SIG-M5 treated with dmso at 0.1 percent for 504 hours (cell line): ENCODE results near the gene NUP210.

Source experiments
- DNase-seq: peaks from one replicate; lab custom pipeline; 2025; ENCODE audit not compliant: unreplicated experiment; lab: John Stamatoyannopoulos, UW

The NUP210 gene

DNA sequence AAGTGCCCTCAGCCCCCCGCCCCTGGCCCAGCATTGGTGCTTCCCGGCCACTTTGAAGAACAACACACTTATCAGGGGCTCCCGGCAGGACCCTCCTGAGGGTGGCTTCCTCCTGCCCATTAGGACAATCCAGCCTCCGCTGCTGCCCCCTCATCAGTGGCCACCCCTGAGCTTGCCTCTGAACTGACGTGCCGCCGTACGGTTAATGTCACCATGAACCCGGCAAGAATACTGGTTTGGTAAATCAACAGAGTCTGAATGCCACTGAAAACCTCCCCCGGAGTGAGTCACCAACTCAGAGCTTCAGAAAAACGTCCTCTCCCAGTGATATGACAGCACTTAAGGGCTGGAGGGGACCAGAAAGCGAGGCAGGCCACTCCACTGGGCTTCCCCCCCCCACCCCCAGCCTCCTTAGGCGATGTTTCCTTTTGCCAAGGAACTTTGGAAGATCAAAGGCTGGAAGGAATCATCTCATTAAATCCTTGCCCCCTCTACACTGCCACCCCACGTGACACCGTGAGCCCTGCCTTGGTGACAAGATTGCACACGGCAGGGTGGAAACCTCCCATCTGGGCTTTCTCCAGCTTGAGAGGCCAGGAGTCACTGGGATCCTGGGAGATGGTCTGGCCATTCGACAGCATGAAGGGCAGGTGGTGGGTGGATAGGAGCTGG, 142.1 kb downstream of the NUP210 start:
- peak; percentile 52 for DNase-seq

DNA sequence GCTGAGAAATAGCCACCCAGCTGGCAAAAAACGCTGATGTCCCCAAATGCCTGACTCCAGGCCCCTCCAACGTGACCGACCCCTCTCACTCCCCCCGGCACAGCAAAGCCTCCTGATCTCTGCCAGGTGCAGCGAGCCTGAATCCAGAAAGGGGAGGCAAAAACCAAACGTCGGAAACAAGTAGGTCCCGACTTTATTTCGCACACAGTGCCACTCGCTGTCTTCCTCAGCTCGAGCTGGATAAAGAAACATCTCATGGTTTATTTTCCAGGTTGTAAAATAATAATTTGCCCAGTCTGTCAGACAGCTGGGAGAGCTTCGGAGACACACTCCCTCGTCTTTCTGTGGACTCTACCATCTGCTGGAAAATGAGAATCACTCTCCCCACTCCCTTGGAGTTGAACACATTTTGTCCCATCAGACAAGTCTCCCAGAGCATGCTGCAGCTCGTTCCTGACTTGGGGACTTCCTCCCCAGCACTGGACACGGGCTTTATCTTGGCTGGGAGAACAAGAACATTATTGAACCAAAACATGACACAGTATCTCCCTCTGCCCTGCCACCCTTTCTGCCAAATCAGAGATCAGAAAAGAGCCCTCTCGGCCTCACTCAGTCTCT, 142.8 kb downstream of the NUP210 start:
- no peak for DNase-seq

DNA sequence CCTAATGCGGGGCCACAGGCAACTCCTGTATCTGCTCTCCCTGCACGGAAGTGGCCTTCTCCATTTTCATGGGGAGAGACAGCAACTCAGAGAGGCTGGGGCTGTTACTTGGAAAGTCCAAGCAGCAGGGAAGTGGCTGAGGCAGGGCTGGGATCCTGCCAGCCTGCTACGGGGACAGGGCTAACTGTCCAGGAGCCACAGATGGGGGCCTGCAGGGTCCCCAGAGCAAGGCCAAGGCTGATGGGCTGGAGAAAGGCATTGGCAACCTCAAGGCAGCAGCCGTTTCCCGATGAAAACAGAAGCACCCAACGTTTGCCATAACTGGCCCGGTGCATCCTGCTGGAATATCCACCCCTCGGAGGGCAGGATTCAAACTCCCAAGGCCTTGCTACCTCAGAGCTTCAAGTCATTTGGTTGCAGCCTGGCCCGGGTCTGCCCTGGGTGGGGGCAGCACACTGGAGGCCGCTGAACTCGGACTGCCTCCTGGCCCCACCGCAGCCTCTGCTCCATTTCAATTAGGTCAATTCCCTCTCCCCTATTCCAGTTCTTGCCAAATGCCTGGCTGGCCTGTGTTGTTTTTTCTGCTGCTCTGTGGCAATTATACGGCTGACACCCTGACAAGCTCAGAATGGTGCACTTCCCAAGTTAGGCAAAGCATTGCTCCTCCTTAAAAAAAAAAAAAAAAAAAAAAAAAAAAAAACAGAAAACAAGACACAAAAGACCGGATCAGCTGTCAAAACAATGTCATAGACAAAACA, 143.5 kb downstream of the NUP210 start:
- DNase-seq, result no peak

DNA sequence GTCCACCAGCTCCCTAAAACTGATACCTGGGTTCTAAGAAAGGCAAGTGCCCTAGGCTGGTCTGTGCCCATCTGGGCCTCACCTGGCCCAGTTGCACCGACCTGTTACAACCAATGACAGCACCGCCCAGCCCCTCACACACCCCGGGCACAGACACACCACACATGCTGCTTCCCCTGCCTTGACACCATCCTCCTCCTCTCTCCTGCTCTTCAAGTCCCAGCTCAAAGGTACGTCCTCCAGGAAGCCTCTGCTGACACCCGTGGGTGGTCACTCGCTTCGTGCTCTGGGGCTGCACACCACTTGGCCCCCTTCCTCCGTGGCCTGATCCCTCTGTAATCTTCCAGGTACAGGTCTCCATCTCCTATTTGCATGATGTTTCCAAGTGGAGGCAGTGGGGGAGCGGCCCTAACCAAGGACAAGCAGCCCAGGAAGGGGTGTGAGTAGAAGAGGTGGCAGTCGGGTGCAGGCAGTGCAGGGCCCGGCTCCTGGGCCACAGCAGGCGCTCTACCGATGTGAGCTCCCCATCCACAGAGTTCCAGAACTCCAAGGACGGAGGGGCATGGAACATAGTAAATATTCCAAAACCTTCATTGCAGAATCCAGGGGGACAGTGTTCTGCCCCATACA, 144.6 kb downstream of the NUP210 start:
- DNase-seq, result no peak

DNA sequence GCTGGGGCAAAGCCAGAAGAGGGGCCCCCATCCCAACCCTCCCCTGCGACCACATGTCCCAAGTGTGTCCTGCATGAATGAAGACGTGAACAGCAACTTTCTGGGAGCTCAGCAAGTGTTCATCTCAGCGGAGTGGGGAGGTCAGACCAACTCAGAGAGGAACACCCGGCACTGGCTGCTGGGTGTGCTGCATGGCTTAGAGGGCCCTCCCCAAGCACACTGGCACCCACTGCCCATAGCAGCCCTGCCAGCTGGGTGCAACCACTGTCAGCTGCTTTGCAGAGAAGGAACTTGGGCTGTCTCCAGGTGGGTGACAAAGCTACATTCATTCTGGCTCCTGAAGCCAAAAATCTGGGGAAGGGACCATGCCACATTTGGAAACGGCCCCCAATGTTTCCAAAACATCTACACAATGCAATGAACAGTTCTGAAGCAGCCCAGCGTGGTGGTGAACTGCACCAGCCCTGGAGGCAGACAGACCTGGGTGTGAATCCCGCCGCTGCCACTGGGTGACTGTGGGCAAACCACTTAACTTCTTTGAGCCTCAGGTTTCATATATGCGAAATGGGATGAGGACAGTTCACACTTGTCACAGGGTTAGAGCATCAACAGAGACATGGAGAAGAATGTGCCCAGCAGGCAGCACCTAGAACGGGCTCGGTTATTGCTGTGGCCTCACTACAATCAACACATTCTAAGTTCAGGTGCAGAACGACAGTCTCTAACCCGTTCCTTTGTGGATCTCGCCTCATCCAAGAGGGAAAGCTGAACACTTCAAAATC, 145.4 kb downstream of the NUP210 start:
- no peak for DNase-seq

DNA sequence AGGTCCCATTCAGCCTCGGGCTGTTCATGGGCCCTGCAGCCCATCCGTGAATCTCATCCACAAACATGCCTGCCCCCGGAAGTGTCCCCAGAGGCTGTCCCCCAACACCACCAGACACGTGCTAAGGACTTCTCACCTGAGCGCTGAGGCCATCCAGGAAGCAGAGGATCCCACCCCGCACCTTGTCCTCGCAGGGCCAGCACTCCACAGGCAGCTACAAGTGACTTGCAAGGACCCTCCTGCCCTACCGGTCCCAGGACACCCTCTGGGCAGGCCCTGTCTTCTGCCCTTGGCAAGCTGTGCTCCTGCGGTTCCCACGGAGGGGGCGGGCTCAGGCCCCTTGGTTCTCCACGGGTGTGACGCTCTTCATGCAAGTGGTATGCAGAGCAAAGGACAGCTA, 146.0 kb downstream of the NUP210 start:
- DNase-seq, result no peak

DNA sequence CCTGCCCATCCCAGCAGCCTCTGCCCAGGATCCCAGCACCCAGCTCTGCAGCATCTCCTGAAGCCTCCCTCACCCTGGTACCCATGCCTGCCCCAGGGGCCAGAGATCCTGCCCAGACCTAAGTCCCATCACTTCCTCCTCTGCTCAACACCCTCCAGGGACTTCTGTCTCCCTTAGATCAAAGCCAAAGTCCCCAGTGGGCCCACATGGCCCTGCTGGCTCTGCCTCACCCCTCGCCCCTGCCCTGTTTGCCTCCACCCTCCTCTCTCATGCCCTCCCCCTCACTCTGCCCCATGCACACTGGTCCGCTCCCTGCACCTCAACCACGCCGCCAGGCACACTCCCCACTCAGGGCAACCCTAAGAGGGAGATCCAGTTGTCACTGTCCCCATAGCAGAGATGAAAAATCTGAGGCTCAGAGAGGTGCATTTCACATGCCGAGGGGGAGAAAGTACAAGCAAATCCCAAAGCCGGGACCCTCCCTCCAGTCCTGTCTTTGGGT, 146.5 kb downstream of the NUP210 start:
- no peak for DNase-seq

DNA sequence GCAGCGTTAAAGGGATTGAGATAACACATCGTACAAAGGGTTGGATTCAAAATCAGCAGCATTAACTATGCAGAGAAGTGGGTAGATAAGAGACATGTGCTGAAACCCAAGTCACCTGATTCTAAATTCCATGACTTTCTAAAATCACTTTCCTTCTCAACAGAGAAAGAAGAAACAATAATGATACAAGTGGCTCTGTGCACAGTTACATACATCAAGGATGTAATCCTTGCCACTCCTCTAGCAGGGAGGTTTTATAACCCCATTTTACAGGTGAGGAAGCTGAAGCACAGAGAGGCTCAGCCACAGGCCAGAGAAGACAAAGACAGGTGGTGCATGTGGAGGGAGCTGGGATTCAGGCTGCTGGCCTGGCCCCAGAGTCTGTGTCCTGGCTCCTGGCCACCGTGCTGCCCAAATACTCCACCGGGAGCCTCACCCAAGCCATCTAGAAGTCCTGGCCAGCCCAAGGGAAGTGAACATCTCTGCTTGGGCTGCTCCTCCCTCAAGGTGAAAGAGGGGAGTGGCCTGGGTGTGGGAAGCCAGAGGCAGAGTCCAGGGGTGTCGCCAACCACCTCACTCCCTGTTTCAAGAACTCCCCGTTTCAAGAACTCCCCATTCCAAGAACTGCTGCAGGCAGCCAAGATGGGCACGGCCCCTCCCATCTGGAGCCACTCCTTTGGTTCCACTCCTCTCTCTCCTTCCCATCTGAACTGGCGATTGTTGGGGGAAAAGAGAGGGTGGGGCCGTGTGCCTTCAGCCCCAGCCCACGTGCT, 147.1 kb downstream of the NUP210 start:
- no peak for DNase-seq

DNA sequence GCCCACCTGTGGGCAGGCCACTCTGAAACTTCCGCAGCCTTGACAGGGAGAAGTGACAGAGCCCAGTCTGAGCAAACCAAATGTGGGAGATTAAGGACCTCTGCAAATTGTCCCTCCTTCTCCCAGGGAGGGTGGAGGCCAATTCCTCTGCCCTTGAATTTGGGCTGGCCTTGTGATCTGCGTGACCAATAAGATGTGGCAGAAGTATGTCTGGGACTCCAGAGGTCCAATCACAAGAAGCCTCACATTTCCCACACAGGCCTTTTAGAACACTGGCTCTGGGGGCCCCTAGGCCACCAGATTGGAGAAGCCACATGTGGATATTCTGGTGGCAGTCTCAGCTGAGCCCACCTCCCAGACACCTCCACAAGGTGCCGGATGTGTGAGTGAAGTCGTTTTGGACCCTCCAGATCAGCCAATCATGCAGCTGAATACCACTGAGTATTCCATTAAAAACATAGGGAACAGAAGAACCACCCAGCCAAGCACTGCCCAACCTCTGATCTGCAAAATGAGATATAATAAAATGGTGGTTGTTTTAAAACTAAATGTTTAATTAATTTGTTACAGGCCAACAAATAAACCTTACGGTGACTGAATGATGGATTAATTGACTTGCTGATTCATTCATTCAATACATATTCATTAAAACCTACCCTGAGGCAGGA, 150.3 kb downstream of the NUP210 start:
- no peak for DNase-seq

DNA sequence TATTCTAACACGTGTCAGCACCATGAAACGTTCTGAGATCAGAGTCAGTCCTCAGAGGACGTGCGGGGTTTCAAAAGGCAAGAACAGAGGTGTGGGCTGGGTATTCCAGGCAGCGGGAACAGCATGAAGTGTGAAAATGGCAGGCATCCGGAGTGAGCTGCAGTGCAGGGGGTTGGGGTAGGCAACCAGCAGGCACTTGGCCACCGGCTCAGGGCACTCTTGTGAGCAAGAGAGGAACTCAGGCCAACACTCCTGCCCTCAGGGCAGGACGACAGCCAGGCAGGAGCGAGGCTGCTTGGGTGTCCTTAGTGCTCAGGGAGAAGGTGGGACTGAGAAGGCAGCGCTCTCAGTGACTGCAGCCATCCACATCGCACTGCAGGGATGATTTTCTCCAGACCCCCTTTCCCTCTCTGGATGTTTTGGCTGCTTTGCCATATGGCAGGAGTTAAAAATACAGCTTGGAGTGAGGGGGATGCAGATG, 151.1 kb downstream of the NUP210 start:
- no peak for DNase-seq

DNA sequence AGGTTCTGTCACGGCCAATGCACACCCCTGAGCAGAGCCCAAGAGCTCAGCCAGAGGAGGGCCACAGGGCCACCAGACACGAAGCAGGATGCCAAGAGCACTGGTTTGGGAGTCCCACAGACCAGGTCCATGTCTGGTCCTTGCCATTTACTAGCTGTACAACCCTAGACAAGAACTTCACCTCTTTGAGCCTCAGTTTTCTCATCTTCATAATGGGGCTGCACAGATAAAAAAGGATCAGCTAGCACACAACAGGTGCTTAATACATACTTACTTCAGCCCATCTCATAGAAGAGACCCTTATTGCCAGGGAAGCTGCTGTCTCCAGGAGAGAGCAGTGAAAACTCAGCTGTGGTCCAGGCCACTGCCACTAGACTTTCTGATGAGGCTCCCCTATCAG, 152.0 kb downstream of the NUP210 start:
- DNase-seq, result no peak

DNA sequence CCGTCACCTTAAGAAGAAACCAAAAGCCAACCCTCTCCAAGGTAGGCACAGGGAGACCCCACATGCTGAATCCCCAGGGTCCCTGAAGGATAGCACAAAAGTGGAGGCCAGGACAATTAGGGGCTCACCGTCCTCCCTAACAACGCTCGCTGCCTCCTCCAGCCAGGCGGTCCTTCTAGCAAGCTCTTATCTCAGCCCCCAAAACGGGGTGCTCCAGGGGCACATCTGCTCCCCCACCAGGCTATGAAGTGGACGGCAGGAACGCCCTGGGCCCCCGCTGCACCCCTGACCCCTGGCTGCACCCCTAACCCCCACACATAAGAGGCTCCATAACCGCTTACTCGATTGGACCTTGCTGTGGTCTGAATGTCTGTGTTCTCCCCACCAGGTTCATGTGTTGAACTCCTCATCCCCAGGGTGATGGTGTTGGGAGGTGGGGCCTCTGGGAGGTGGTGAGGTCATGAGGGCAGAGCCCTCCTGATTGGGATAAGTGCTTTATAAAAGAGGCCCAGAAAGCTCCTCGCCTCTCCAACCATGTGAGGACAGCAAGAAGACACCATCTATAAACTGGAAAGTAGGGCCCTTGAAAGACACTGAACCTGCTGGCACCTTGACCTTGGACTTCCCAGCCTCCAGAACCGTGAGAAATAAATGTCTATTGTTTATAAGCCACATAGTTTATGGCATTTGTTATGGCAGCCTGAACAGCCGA, 153.3 kb downstream of the NUP210 start:
- DNase-seq, result no peak
